Measurements from ENCODE around the gene PIGV. TPM values are rescaled to one million over a fixed set of nuclear protein-coding genes. Genes with fewer than 3 reads are reported as not detected.

The PIGV gene
- total RNA-seq, 1 experiment from 2014 or later = 18.5 TPM

- peak; percentile 89 for DNase-seq (ENCODE audit: low read depth)
These were observed 15.1 kb upstream of the PIGV start for GRCh38 chr1:26772687-26773086.

- no peak for DNase-seq (ENCODE audit: low read depth)
These were observed 13.3 kb upstream of the PIGV start for GRCh38 chr1:26774462-26774861.

- DNase-seq (ENCODE audit: low read depth) = no peak
These were observed 12.1 kb upstream of the PIGV start for GRCh38 chr1:26775666-26776065.

GRCh38 chr1:26779098-26779668 is 8.6 kb upstream of the PIGV start:
- no peak for DNase-seq (ENCODE audit: low read depth)

- DNase-seq (ENCODE audit: low read depth) = no peak
These were observed 7.3 kb upstream of the PIGV start for GRCh38 chr1:26780344-26780957.

GRCh38 chr1:26781206-26781825 is 6.4 kb upstream of the PIGV start:
- DNase-seq (ENCODE audit: low read depth) = no peak

GRCh38 chr1:26782521-26783212 is 5.1 kb upstream of the PIGV start:
- DNase-seq (ENCODE audit: low read depth) = no peak

- DNase-seq (ENCODE audit: low read depth) = no peak
These were observed 4.1 kb upstream of the PIGV start for GRCh38 chr1:26783646-26784022.

GRCh38 chr1:26784023-26784871 is 3.5 kb upstream of the PIGV start:
- peak; percentile 68 for DNase-seq (ENCODE audit: low read depth)

GRCh38 chr1:26784886-26785285 is 2.9 kb upstream of the PIGV start:
- DNase-seq (ENCODE audit: low read depth) = no peak

- peak; percentile 10 for DNase-seq (ENCODE audit: low read depth)
These were observed 1.9 kb upstream of the PIGV start for GRCh38 chr1:26785611-26786436.

GRCh38 chr1:26786437-26787380 is 1.0 kb upstream of the PIGV start:
- DNase-seq (ENCODE audit: low read depth) = peak; percentile 91

GRCh38 chr1:26787381-26787705 is 407 bp upstream of the PIGV start:
- DNase-seq (ENCODE audit: low read depth) = peak; percentile 52

GRCh38 chr1:26788515-26788785 is 700 bp downstream of the PIGV start:
- DNase-seq (ENCODE audit: low read depth) = no peak

- DNase-seq (ENCODE audit: low read depth) = peak; percentile 84
These were observed 1.3 kb downstream of the PIGV start for GRCh38 chr1:26788836-26789611.

GRCh38 chr1:26789612-26789865 is 1.8 kb downstream of the PIGV start:
- DNase-seq (ENCODE audit: low read depth) = no peak

- DNase-seq (ENCODE audit: low read depth) = no peak
These were observed 2.2 kb downstream of the PIGV start for GRCh38 chr1:26789931-26790330.

- DNase-seq (ENCODE audit: low read depth) = peak; percentile 19
These were observed 2.8 kb downstream of the PIGV start for GRCh38 chr1:26790551-26790953.

GRCh38 chr1:26791148-26791547 is 3.4 kb downstream of the PIGV start:
- no peak for DNase-seq (ENCODE audit: low read depth)

- DNase-seq (ENCODE audit: low read depth) = no peak
These were observed 3.9 kb downstream of the PIGV start for GRCh38 chr1:26791626-26792025.

Data from RPMI7951 (cell line).